Fibroblast of peridontal ligament (primary cell): Measurements from ENCODE around the gene UROC1.
A peak's percentile ranks its signal among the peaks of the same experiment; 100 is the strongest.

ENCODE experiments used
- DNase-seq: peaks from one replicate; pipeline ENCODE4 v3.0.0-alpha.2; 2010; ENCODE audit errors: extremely low read depth

The UROC1 gene

DNA sequence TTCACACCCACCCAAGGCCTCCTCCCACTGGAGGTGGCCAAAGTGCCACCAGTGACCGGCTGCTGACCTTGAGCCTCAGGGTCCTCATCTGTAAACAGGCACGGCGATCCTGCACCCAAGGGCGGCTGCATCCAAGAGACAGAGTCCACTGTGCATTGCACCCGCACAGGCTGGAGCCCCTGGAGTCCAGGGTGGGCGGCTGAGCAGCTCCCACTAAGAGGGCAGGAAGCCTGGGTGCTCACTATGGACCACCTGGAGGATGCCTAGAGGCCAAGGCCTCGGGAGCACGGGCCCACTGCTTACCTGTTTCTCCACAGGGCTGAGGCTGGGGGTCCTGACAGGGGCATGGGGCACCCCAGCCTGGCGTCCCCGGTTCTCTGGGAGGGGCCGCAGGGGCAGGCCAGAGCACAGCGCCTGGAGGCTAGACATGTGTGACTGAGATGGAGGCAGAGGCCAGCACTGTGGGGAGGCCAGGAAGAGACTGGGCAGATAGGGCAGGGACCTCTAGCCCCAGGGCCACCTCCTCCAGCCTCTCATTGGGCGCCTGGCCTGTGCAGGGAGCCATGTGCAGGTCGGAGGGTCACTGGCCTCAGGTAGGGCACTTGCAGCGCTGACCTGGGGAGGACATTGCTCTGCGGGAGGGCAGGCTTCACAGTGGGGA lies at the start of gene UROC1:
Gene UROC1, minus strand, starts transcription at position 483 of the 661 bp plus-strand sequence. Its CDS starts 54 bp downstream, at position 429.
- no peak for DNase-seq

DNA sequence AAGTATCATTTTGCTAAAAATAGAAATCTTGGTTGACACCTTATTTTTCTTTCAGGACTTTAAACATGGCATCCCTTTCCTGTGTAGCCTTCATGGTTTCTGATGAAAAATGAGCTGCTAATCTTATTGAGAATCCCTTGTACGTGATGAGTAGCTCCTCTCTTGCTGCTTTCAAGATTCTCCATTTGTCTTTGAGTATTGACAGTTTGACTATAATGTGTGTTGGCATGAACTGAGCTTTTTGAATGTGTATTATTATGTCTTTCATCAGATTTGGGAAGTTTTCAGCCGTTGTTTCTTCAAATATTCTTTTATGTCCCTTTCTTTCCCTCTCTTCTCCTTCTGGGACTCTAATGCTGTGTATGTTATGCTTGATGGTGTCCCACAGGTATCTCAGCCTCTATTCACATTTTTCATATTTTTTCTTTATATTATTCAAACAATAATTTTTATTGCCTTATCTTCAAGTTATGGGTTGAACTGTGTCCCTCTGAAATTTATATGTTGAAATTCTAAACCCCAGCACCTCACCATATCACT lies 45.2 kb upstream of the UROC1 start:
- DNase-seq, result no peak

DNA sequence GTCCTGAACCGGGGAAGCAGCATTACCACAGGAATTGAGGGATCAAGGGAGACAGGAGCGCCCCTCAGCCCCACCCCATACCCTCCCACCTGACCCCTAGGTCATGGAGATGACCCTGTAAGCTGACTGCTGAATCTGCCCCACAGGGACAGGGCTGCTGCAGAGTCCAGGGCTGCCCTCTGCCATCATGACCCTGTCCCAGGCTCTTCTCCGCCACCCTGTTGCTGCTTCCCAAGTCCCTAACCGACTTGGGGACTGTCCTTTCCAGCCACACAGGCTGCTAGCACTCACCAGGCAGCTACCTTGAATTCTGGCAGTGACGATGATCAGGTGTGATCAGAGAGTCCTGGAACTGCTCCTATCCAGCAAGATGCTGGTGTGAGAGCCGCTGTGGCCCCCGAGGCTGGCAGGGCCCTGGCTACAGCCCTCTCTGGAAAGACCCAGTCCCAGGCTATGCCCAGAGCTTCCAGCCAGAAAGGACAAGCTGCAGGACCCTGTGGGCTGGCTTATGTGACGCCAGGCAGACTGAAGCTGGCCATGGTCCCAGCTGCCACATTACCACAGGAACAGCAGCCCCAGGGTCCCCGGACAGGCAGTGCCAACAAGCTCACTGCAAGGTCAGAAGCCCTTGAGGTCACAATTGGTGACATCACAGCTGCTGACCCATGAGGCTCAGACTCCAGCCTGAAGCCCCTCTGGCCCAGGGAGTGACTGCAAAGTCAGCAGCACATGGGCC lies 40.9 kb upstream of the UROC1 start, which contains the start of gene C3orf22:
Gene C3orf22, minus strand, starts transcription at position 597 of the 736 bp plus-strand sequence. CDS start 5,542 bp downstream, outside the sequence.
- no peak for DNase-seq

DNA sequence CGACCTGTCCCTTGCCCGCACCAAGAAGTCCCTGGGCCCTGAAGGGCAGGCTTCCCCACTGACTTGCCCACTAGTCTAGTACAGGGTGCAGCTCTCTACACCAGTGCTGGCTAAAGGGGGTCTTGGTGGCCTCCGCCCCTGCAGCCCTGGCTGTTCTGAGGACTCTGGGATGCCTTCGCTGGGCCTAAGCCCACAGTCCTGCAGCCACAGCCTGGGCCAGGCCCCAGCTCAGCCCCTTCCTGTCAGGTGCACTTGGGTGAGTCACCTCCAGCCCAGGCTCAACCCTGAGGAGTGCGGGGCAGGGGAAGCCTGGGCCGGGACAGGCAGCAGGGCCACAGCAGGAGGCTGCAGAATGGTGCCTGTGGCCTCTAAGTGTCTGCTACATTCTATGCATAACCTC lies 40.2 kb upstream of the UROC1 start:
- DNase-seq, result no peak

DNA sequence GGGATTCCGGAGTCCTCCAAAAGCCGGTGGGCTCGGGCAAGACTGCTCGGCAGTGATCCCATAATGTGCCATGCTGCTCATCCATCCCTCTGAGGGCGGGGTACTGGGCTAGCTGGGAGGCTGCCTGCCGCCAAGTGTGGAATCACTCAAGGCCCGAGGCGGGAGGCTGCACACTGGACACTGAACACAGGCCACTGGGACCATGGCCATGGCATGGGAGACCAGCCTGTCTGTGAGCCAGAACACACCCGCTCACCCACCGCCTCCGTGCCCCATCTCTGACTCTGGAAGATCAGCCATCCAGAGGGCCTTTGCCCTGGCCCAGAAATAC lies 39.8 kb upstream of the UROC1 start:
- no peak for DNase-seq

DNA sequence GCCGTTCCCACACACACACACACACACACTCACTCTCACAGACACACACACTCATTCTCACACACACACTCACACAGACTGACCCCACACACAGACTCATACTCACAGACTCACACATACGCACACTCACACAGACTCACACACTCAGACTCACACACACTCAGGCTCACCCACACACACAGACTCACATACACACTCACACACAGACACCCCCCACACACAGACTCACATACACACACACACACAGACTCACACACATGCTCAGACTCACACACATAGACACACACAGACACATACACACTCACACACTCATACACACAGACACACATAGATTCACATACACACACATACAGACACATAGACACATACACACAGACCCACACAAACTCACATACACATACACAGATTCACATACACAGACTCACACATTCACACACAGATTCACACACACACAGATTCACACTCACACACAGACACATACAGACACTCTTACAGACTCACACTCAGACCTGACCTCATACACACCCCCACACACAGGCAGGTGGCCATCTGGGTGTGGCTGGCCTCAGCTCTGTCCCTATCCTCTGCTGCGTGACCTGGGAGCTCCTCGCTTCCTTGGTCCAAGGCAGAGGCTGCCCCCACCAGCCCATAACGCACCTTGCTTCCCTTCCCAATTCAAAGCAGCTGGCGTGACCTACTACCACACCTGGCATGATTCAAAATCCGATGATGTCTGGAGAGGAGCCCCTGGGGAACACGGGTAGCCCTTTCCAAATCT lies 39.3 kb upstream of the UROC1 start:
- DNase-seq, result no peak

DNA sequence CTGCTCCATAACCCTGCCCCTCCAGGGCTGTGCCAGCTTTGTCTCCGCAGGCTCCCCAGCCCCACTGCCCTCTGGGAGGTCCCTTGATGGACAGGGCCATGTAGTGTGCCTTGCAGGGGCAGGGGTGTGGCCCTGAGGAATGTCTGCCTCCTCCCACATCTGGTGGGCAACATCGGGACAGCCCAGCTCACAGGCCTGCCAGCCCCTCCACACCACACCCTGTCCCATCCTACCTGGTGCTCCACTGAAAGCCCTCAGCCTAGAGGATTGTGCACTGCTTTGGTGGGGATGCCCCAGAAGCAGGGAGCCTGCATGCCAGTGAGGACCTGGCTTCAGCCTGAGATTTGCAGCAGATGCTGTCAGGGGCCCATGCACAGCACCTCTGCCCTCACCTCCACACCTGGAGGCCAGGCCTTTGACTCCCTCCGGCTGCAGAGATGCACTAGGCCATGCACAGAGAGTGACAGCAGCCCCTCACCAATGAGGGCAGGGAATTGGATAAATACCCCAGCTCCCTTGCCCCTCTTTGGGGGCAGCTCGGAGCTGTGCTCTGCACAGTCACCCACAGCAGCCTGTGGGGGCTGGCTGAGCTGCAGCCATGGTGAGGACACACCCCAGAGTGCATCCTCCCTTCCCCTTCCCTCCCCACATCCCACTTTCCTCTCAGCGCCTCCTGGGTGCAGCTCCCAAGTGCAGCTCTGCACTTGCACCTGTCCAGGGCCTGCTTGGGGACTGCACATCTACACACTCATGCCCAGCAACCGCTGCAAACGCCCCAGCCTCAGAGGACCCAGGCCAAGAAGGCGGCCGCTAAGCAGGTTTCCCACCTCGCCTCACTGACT lies 38.4 kb upstream of the UROC1 start:
- no peak for DNase-seq

DNA sequence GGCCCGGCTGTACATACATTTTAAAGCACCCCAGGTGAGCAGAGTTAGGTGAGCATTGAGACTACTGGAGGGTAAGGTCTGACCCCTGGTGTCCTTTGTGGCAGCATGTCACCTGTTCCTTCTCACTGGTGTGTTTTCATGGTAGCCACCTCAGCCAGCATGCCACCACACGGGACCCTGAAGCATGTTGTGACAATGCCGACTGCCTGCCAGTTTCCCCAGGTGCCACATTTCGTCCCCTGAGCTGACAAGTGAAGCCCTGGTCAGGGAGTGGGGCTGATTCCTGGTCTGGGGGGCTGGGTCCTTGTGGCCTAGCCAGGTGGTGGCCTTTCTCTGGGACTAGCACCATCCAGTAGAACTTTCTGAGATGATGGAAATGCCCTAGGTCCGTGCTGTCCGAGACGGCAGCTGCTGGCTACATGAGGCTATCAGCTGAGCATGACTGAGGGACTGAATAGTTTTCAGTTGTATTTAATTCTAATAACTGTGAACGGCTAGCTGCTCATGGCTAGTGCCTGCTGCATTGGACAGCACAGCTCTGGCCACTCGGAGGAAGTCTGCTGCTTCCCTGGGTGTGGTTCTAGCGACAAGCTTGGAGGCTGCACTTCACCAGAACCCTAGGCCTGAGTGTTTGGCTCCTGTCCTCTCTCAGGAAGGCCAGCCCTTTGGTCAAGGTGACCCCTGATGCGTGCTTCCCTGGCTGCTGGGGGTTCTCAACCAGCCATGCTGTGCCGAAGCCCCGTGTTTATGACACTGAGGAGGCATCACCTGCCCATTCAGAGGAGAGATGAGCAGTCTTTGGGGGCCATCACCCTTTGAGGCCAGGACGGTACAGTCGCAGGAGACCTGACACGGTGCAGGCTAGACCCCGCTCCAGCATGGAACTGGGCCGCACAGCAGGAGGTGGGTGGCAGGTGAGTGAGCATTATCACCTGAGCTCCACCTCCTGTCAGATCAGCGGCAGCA lies 37.3 kb upstream of the UROC1 start:
- DNase-seq, result no peak

DNA sequence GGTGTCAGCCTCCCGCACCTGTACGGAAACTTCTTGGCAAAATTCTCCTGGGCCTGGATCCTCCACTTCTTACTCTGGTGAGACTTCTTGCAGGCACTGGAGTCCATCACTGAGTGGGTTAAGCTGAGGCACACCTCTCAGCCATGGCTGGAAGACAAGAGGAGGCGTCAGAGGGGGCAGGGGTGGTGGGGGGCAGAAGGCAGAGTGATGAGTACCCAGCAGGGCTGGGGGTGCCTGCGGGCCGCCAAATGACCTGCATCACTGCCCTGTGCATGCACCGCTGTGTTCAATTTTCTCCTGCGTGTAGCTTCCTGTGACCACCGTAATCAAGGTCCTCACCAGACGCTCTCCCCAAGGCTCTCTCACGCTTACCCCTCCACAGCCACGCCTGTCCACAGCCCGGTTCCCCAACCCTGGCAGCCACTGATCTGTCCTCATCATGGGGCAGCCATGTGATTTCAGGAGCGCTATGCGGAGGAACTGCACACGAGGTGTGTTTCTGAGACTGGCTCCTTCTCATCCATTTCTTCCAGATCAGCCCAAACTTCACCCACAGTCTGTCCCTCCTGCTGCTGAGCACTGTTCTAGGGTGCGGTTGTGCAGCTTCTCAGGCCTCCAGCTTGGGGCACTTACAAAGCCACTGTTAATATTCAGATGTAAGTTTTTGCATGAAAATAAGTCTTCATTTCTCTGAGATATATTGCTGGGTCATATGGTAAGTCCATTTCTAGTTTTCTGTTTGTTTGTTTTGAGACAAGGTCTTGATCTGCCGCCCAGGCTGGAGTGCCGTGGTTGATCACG lies 35.9 kb upstream of the UROC1 start:
- DNase-seq, result no peak

DNA sequence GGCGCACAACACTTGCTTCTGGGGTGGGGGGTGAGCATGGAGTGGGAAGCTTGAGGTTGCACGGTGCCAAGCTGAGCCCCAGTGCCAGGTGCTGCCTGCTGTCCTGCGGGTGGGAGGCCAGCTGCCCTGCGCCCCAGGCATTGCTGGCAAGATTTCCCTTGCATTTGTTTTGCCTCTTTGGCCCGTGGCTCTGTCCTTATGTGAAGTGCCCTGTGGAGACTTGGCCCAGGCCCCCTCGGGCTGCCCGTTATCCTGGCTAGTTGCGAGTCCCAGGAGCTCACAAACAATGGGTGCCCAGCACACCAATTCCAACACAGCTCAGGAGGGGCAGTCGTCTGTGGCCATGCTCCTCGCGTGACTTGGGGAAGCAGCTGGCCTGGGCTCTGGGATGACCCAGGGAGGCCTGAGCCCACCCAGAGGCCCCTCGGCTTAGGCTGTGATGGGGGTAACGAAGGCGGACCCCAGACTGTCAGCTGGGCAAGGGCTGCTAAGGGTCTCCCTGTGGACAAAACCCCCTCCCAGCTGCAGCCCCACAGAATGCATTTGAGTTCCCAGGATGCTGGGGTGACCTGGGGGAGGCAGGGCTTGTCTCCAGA lies 35.2 kb upstream of the UROC1 start:
- DNase-seq, result no peak

DNA sequence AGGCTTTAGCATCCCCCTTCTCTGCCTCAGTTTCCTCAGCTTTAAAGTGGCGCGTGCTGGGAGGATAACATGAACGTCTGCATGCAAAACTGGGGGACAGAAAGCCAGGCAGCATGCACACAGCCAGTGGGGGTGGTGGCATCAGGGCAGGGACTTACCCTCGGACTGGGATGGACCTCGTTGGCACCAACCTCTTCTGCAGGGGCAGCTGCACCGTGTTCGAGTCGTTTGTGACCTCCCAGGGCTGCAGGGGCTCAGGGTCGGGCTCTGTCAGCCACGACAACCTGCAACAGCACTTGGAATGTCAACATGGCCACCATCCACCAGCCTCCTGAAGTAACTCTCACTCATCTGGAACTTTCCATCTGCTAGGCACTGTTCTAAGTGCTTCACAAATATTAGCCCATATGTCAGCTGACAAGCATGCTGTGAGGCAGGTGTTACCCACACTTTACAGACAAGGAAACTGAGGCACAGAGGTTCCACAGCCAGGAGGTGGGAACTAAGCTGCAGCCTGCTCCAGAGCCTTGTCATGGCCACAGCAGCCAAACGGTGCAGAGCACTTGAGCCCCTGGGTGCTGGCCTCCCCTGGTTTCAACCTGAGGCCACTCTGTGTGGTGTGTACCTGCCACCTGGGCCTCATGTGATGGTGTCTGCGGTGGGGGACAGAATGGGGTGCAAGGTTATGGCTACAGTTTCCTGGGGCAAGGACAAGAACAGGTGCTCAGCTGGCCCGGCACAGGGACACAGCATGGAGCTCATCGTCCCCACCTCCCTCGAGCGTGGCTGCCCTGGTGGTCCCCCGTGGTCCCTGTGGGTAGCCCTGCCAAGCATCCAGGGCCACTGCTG lies 34.5 kb upstream of the UROC1 start:
- DNase-seq, result no peak

DNA sequence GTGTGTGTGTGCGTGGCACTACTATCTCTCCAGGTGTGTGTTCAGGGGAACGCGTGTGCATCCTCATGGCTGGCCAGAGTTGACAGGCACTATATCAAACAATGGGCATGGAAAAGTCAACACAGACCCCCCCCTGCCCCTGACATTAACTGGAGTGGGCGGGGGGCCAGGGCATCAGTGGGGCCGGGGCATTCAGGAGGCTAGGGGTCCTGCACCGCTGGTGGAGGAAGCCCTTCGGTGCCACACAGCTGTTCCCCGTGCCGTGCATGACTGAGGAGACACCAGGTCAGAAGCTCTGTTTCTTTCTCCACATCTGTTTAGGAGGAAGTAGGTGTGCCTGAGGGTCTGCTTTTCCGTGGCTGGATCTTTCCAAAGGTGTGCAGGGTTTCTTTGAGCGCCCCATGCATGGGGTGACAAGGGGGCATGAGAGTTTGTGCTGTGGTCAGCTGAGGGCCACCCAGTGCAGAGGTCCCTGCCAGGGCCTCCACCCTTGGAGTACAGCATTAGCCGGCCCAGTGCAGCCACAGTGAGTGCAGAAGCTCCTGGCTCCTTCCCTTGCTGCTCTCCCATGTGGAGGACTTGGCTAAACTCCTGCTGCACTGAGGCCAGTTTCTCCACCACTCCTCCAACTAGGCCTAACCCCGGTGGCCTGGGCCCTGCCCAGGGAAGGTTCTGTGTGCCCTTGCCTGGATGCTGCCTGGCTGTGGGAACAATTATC lies 33.7 kb upstream of the UROC1 start:
- peak; percentile 17 for DNase-seq

DNA sequence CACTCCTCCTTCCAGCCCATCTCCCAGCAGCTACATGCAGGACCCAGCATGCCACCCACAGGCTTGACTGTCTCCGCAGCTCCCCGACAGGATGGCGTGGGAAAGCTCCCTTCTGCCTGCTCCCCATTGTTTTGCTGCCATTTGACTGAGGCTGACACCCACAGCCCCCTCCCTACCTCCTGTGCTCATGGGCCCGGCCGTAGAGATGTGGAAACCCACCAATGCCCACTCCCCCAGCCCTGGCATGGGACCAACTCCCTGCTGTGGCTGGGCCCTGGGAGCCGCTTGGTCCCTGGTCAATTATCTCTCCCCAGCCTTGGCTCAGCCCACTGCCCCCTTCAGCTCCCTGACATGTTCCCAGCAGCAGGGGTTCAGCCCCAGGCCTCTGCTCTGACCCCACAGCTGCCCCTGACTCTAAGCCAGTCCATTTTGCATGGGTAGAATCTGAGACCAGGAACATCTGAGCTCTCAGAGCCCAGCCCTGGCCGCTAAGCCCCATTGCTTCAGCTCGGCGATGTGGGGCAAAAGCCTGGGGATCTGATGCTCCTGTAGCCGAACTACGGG lies 33.0 kb upstream of the UROC1 start:
- DNase-seq, result no peak

DNA sequence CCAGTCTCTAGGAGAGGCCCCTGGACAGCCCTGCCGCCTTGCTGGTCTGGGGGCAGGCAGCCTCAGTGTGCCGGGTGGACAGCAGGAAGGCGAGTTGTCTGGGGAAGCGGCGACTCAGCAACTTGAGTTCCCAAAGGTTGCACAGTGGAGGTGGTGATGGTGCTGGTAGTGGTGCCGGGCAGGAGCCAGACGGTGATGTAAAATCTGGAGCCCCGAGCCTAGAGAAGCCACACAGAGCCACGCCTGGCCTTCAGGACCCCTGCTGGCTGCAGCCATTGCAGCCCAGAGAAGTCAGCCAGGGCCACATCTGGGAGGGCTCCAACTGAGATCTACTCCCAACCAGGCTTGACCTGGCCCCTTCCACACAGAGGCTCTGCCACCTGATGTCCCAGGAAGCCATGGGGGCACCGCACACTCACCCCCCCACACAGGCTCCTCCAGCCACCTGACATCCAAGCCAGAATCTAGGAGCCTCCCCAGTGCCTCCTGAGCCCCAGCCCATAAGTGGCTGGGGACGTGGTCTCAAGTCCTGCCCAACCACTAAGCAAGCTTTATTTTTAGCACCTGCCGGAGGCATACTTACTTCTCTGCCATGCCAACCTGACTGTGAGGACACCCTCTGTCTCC lies 32.4 kb upstream of the UROC1 start:
- DNase-seq, result no peak

DNA sequence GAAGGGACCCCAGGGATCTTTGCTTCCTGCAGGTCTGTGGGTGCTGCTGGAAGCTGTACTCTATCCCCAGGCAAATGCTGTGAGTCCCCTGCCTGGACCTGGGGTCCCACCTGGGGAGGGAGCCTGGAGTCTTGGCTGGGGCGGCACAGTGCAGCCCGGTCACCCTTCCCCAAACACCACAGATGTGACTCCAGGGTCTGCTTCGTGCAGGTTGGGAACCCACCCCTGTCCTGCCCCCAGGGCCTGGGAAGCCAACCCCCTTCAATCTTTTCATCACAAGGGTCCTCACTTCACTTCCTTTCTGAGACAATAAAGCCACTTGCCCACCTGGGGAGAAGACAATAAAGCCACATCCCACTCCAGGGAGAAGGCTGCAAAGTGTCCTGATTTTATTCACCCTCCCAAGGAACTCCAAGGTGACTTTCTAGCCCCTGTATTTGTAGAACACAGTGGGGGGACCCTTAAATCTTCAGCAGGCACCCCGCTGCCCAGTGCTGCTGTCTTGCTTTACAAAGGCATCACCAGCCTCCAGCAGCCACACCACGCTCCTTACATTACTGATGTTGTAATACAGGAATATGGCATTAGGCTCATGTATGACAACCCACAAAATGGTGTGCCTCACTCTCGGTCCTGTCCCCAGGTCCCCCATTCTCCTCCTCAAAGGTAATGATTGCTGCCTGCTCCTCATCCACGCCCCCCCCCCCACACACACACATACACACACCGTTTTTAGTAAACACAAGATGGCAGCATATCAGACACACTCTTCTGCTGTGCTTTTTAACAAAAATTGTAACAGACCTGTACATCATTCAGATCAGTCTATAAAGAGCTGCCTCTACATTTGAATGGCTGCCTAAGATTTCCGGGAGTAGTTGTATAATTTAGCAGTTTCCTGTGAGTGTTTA lies 31.2 kb upstream of the UROC1 start:
- DNase-seq, result no peak

DNA sequence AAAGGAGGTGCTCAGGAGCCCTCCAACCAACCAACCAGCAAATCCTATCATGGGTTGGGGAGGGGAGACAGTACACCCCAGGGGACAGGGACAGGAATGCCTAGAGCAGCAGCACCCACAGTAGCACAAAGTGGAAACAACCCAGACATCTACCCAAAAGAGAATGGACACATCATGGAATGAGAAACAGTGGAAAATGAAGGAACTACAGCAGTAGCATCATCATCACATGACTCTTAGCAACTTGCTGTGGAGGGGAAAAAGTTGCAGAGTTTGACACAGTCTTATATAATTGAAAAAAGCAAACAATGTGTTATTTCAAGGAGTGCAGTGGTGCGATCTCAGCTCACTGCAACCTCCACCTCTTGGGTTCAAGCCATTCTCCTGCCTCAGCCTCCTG lies 30.1 kb upstream of the UROC1 start:
- DNase-seq, result no peak
